ENCODE data around the gene TBKBP1.

TBKBP1 gene

GRCh38 chr17:47712330-47713023, 18.5 kb downstream of the TBKBP1 start:
- no peak overlapping the region for H3K4me3 ChIP-seq (ENCODE audit: low read depth, low read length)

- H3K4me3 ChIP-seq (ENCODE audit: low read depth, low read length) = no peak overlapping the region
These were observed 20.2 kb downstream of the TBKBP1 start for GRCh38 chr17:47713980-47714700.

- no peak overlapping the region for H3K4me3 ChIP-seq (ENCODE audit: low read depth, low read length)
These were observed 20.9 kb downstream of the TBKBP1 start for GRCh38 chr17:47714773-47715396.

GRCh38 chr17:47715669-47716325, 21.8 kb downstream of the TBKBP1 start:
- no peak overlapping the region for H3K4me3 ChIP-seq (ENCODE audit: low read depth, low read length)

- no peak overlapping the region for H3K4me3 ChIP-seq (ENCODE audit: low read depth, low read length)
These were observed 22.4 kb downstream of the TBKBP1 start for GRCh38 chr17:47716375-47716774.

GRCh38 chr17:47717261-47717697, 23.3 kb downstream of the TBKBP1 start:
- no peak overlapping the region for H3K4me3 ChIP-seq (ENCODE audit: low read depth, low read length)

GRCh38 chr17:47717979-47718621, 24.1 kb downstream of the TBKBP1 start:
- no peak overlapping the region for H3K4me3 ChIP-seq (ENCODE audit: low read depth, low read length)

- H3K4me3 ChIP-seq (ENCODE audit: low read depth, low read length) = no peak overlapping the region
These were observed 24.9 kb downstream of the TBKBP1 start for GRCh38 chr17:47718634-47719405.

GRCh38 chr17:47719411-47720152, 25.6 kb downstream of the TBKBP1 start:
- H3K4me3 ChIP-seq (ENCODE audit: low read depth, low read length) = no peak overlapping the region

GRCh38 chr17:47720196-47720595, 26.2 kb downstream of the TBKBP1 start:
- H3K4me3 ChIP-seq (ENCODE audit: low read depth, low read length) = no peak overlapping the region

GRCh38 chr17:47720754-47721533, 27.0 kb downstream of the TBKBP1 start:
- H3K4me3 ChIP-seq (ENCODE audit: low read depth, low read length) = no peak overlapping the region

- no peak overlapping the region for H3K4me3 ChIP-seq (ENCODE audit: low read depth, low read length)
These were observed 27.8 kb downstream of the TBKBP1 start for GRCh38 chr17:47721725-47722124.

GRCh38 chr17:47724705-47725104, 30.7 kb downstream of the TBKBP1 start:
- H3K4me3 ChIP-seq (ENCODE audit: low read depth, low read length) = no peak overlapping the region

- H3K4me3 ChIP-seq (ENCODE audit: low read depth, low read length) = no peak overlapping the region
These were observed 31.6 kb downstream of the TBKBP1 start for GRCh38 chr17:47725446-47726111.

GRCh38 chr17:47726796-47727703, 33.1 kb downstream of the TBKBP1 start:
- H3K4me3 ChIP-seq (ENCODE audit: low read depth, low read length) = no peak overlapping the region

GRCh38 chr17:47727704-47728036, 33.7 kb downstream of the TBKBP1 start:
- no peak overlapping the region for H3K4me3 ChIP-seq (ENCODE audit: low read depth, low read length)

- H3K4me3 ChIP-seq (ENCODE audit: low read depth, low read length) = no peak overlapping the region
These were observed 34.4 kb downstream of the TBKBP1 start for GRCh38 chr17:47728214-47728877.

All from iPS-11a (cell line).